GM12864 (cell line): ENCODE measurements around the gene ZNF385B.

Experiments used
- DNase-seq: peaks from one replicate; pipeline ENCODE4 v3.0.0-alpha.2; 2011; ENCODE audit warnings: low read depth
- H3K4me3 ChIP-seq: 2 replicates; pipeline ENCODE4 v1.5.1; 2011; ENCODE audit warnings: mild to moderate bottlenecking, low read depth, low read length, control low read depth
- CTCF ChIP-seq: IDR thresholded peaks from 2 replicates; pipeline ENCODE4 v1.5.1; 2011; ENCODE audit warnings: low read depth, mild to moderate bottlenecking, moderate library complexity, low read length, control low read depth, inconsistent platforms; ENCODE audit errors: missing control alignments

ZNF385B gene

GRCh38 chr2:179560257-179560735 is 301.1 kb downstream of the ZNF385B start:
- no peak overlapping the region for H3K4me3 ChIP-seq
- TF ChIP-seq CTCF, result no peak
- no peak for DNase-seq

GRCh38 chr2:179559108-179559806 is 302.2 kb downstream of the ZNF385B start:
- DNase-seq, result no peak
- no peak overlapping the region for H3K4me3 ChIP-seq
- no peak for TF ChIP-seq CTCF

GRCh38 chr2:179558010-179558934 is 303.1 kb downstream of the ZNF385B start:
- no peak for DNase-seq
- no peak overlapping the region for H3K4me3 ChIP-seq
- TF ChIP-seq CTCF, result no peak

GRCh38 chr2:179556425-179556824 is 305.0 kb downstream of the ZNF385B start:
- no peak for DNase-seq
- H3K4me3 ChIP-seq, result no peak overlapping the region
- no peak for TF ChIP-seq CTCF

GRCh38 chr2:179555691-179556283 is 305.6 kb downstream of the ZNF385B start:
- DNase-seq, result no peak
- TF ChIP-seq CTCF, result no peak
- no peak overlapping the region for H3K4me3 ChIP-seq

GRCh38 chr2:179554639-179555386 is 306.6 kb downstream of the ZNF385B start:
- no peak for DNase-seq
- no peak overlapping the region for H3K4me3 ChIP-seq
- TF ChIP-seq CTCF, result no peak
